ENCODE measurements around the gene FLRT3. TPM values are rescaled to one million over a fixed set of nuclear protein-coding genes. Genes with fewer than 3 reads are reported as not detected.

FLRT3 gene
- 100 to 1,000 TPM in 1 of 2 donors, 10 to 100 TPM in 1; 81.7 to 112 TPM for total RNA-seq
- 46.4 TPM for polyA plus RNA-seq (2013, experiment 1 of 2)
- 48.8 TPM for polyA plus RNA-seq (2013, experiment 2 of 2)
- long read RNA-seq, experiment 1, full-length matches to known transcripts: 12 of 29 reads
- long read RNA-seq, experiment 1, partial matches to known transcripts: 0 of 29 reads
- long read RNA-seq, experiment 1, other reads (novel, unspliced or antisense): 17 of 29 reads
- long read RNA-seq, experiment 2, full-length matches to known transcripts: 100 of 143 reads
- long read RNA-seq, experiment 2, partial matches to known transcripts: 1 of 143 reads
- long read RNA-seq, experiment 2, other reads (novel, unspliced or antisense): 42 of 143 reads
- long read RNA-seq, experiment 3, full-length matches to known transcripts: 298 of 360 reads
- long read RNA-seq, experiment 3, partial matches to known transcripts: 0 of 360 reads
- long read RNA-seq, experiment 3, other reads (novel, unspliced or antisense): 62 of 360 reads
- long read RNA-seq, experiment 4, full-length matches to known transcripts: 24 of 33 reads
- long read RNA-seq, experiment 4, partial matches to known transcripts: 9 of 33 reads
- long read RNA-seq, experiment 4, other reads (novel, unspliced or antisense): 0 of 33 reads

GRCh38 chr20:14337400-14338171 is at the start of gene FLRT3:
Gene FLRT3 (minus strand): TSS chr20:14337612. CDS start chr20:14327506, 10,106 bp downstream.
- peaks cover 3% of the 10 kb centered on the region for H3K9me3 Mint-ChIP-seq
- Histone ChIP-seq H3K9ac (ENCODE audit: extremely low read depth, low read length, poor library complexity, severe bottlenecking) (peak within 1 kb of the TSS; percentile 89), H3K27ac (ENCODE audit: low read depth, low read length) (peak within 1 kb of the TSS; percentile 76), H3K36me3 (ENCODE audit: control insufficient read depth, insufficient read depth, low read length) (no peaks in the 10 kb centered on the region), H3K27me3 (ENCODE audit: control insufficient read depth, insufficient read depth, low read length, poor library complexity, severe bottlenecking) (no peaks in the 10 kb centered on the region), H3K4me3 (ENCODE audit: low read length) (peak within 1 kb of the TSS; percentile 88), H3K9me3 (ENCODE audit: control insufficient read depth, low read length) (no peaks in the 10 kb centered on the region), H3K4me1 (ENCODE audit: control insufficient read depth, insufficient read depth, low read length) (peaks cover 3% of the 10 kb centered on the region)
- H3K27ac Mint-ChIP-seq: peak within 1 kb of the TSS; percentile 98
- WGBS, 2 experiments (ENCODE audit: insufficient coverage in 1 of 2, insufficient read length in 1 of 2): 32 to 50% methylated on average over 6 to 12 of the region's 12 CpGs
- peaks cover 30% of the 10 kb centered on the region for H3K4me1 Mint-ChIP-seq
- TF ChIP-seq, protein P1, sequence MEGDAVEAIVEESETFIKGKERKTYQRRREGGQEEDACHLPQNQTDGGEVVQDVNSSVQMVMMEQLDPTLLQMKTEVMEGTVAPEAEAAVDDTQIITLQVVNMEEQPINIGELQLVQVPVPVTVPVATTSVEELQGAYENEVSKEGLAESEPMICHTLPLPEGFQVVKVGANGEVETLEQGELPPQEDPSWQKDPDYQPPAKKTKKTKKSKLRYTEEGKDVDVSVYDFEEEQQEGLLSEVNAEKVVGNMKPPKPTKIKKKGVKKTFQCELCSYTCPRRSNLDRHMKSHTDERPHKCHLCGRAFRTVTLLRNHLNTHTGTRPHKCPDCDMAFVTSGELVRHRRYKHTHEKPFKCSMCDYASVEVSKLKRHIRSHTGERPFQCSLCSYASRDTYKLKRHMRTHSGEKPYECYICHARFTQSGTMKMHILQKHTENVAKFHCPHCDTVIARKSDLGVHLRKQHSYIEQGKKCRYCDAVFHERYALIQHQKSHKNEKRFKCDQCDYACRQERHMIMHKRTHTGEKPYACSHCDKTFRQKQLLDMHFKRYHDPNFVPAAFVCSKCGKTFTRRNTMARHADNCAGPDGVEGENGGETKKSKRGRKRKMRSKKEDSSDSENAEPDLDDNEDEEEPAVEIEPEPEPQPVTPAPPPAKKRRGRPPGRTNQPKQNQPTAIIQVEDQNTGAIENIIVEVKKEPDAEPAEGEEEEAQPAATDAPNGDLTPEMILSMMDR (conservative IDR thresholded peaks at IDR 0.05): peak; percentile 92
- DNase-seq: peak; percentile 90
- H3K4me3 Mint-ChIP-seq: peak within 1 kb of the TSS; percentile 93
- peaks cover 7% of the 10 kb centered on the region for H3K36me3 Mint-ChIP-seq (ENCODE audit: low read depth)
- H3K27me3 Mint-ChIP-seq (ENCODE audit: insufficient read depth): no peaks in the 10 kb centered on the region

DNA sequence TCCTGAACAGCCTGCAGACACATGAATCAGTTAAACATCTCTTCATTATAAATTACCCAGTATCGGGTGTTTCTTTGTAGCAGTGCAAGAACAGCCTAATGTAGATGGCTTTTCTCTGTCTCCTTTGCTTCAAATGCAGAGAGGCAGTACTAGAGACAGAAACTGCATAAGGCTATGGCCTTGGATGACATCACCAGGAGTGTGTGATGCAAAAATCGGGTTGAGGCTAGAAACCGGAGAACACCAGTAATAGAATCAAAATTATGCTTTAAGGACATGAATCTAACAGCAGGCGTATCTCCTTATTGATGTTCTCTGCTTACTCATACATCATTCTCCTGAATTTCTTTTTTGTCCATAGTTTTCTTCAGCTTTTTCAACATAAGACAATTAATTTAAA is 49.3 kb upstream of the FLRT3 start:
- H3K4me1 Mint-ChIP-seq: peaks cover 8% of the 10 kb centered on the region
- H3K4me3 ChIP-seq (ENCODE audit: low read length): no peak overlapping the region
- no peak overlapping the region for H3K9ac ChIP-seq (ENCODE audit: extremely low read depth, low read length, poor library complexity, severe bottlenecking)
- H3K36me3 Mint-ChIP-seq (ENCODE audit: low read depth): peaks cover 3% of the 10 kb centered on the region
- no peak for DNase-seq
- no peaks in the 10 kb centered on the region for H3K36me3 ChIP-seq (ENCODE audit: control insufficient read depth, insufficient read depth, low read length)
- no peaks in the 10 kb centered on the region for H3K27me3 ChIP-seq (ENCODE audit: control insufficient read depth, insufficient read depth, low read length, poor library complexity, severe bottlenecking)
- peaks cover 24% of the 10 kb centered on the region for H3K9me3 Mint-ChIP-seq
- H3K4me1 ChIP-seq (ENCODE audit: control insufficient read depth, insufficient read depth, low read length): no peaks in the 10 kb centered on the region
- H3K27ac Mint-ChIP-seq: no peak overlapping the region
- TF ChIP-seq, protein P1 (conservative IDR thresholded peaks at IDR 0.05): no peak
- H3K27ac ChIP-seq (ENCODE audit: low read depth, low read length): no peak overlapping the region
- no peaks in the 10 kb centered on the region for H3K27me3 Mint-ChIP-seq (ENCODE audit: insufficient read depth)
- peaks cover 9% of the 10 kb centered on the region for H3K9me3 ChIP-seq (ENCODE audit: control insufficient read depth, low read length)
- no peak overlapping the region for H3K4me3 Mint-ChIP-seq
- 92 to 100% methylated on average over 4 of the region's 4 CpGs for WGBS, 2 experiments (ENCODE audit: insufficient coverage in 1 of 2, insufficient read length in 1 of 2)

DNA sequence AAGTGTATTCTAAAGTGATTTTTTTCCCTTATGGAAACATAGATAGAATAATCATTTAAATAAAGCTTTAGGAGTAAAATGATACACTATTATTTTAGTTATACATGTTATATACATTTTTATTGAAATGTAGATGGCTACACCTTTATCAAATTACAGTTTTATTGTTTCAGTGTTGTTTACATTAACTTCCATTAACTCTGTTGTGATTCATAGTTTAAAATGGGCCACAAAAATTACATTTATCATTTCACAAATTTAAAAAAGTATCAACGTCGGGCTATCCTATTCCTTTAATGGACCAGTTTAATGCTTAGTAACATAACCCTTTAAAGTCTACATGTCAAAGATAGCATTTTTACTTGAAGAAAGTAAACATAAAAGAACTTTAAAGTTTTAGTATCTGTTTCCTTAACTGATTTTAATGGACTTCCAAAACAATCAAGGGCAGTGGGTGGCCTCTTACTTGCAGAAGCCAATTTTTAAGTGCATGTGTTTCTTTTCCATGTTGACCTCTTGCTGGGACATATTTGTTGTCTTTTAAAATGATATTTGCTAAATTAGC is 47.8 kb upstream of the FLRT3 start:
- no peaks in the 10 kb centered on the region for H3K27me3 ChIP-seq (ENCODE audit: control insufficient read depth, insufficient read depth, low read length, poor library complexity, severe bottlenecking)
- 96 to 100% methylated on average over 1 to 2 of the region's 2 CpGs for WGBS, 2 experiments (ENCODE audit: insufficient coverage in 1 of 2, insufficient read length in 1 of 2)
- Mint-ChIP-seq H3K27me3 (ENCODE audit: insufficient read depth) (no peaks in the 10 kb centered on the region), H3K36me3 (ENCODE audit: low read depth) (peaks cover 3% of the 10 kb centered on the region), H3K27ac (no peak overlapping the region), H3K4me1 (peaks cover 8% of the 10 kb centered on the region), H3K9me3 (peaks cover 17% of the 10 kb centered on the region), H3K4me3 (no peak overlapping the region)
- DNase-seq: no peak
- no peaks in the 10 kb centered on the region for H3K36me3 ChIP-seq (ENCODE audit: control insufficient read depth, insufficient read depth, low read length)
- H3K27ac ChIP-seq (ENCODE audit: low read depth, low read length): no peak overlapping the region
- H3K4me3 ChIP-seq (ENCODE audit: low read length): no peak overlapping the region
- peaks cover 9% of the 10 kb centered on the region for H3K9me3 ChIP-seq (ENCODE audit: control insufficient read depth, low read length)
- TF ChIP-seq, protein P1 (conservative IDR thresholded peaks at IDR 0.05): no peak
- no peaks in the 10 kb centered on the region for H3K4me1 ChIP-seq (ENCODE audit: control insufficient read depth, insufficient read depth, low read length)
- H3K9ac ChIP-seq (ENCODE audit: extremely low read depth, low read length, poor library complexity, severe bottlenecking): no peak overlapping the region
